Nucleus accumbens (tissue), 56 donors: ENCODE data around the gene OPCML.

ENCODE experiments used
- DNase-seq, 56 donors: peaks; one replicate each; lab custom pipeline; 2025; lab: John Stamatoyannopoulos, UW

Gene OPCML

GRCh38 chr11:132840660-132841059, 691.6 kb downstream of the OPCML start:
- no peak for DNase-seq

GRCh38 chr11:132840191-132840590, 692.1 kb downstream of the OPCML start:
- DNase-seq: no peak

- DNase-seq: no peak
Observed at GRCh38 chr11:132839236-132839945, 692.9 kb downstream of the OPCML start.

GRCh38 chr11:132838627-132839026, 693.7 kb downstream of the OPCML start:
- DNase-seq: peak in 16 of 56 donors; percentile 1 to 50 (median 14)

- DNase-seq: peak in 20 of 56 donors; percentile 0 to 70 (median 20)
Observed at GRCh38 chr11:132831272-132831671, 701.0 kb downstream of the OPCML start.

- DNase-seq: no peak
Observed at GRCh38 chr11:132824642-132825041, 707.7 kb downstream of the OPCML start.

- DNase-seq: no peak
Observed at GRCh38 chr11:132822276-132822675, 710.0 kb downstream of the OPCML start.

- no peak for DNase-seq
Observed at GRCh38 chr11:132821499-132821898, 710.8 kb downstream of the OPCML start.

- DNase-seq: no peak
Observed at GRCh38 chr11:132821014-132821413, 711.3 kb downstream of the OPCML start.

- no peak for DNase-seq
Observed at GRCh38 chr11:132818951-132819350, 713.4 kb downstream of the OPCML start.

GRCh38 chr11:132817387-132817786, 714.9 kb downstream of the OPCML start:
- no peak for DNase-seq

GRCh38 chr11:132814410-132814809, 717.9 kb downstream of the OPCML start:
- DNase-seq: no peak

GRCh38 chr11:132811649-132812048, 720.7 kb downstream of the OPCML start:
- DNase-seq: no peak

GRCh38 chr11:132809070-132809469, 723.2 kb downstream of the OPCML start:
- no peak for DNase-seq

- no peak for DNase-seq
Observed at GRCh38 chr11:132804258-132804657, 728.0 kb downstream of the OPCML start.

GRCh38 chr11:132803436-132803835, 728.9 kb downstream of the OPCML start:
- no peak for DNase-seq

GRCh38 chr11:132802947-132803346, 729.4 kb downstream of the OPCML start:
- DNase-seq: no peak

- DNase-seq: no peak
Observed at GRCh38 chr11:132793831-132794230, 738.5 kb downstream of the OPCML start.

GRCh38 chr11:132792341-132793140, 739.8 kb downstream of the OPCML start:
- no peak for DNase-seq

GRCh38 chr11:132790971-132791370, 741.3 kb downstream of the OPCML start:
- DNase-seq: no peak

- DNase-seq: no peak
Observed at GRCh38 chr11:132790466-132790865, 741.8 kb downstream of the OPCML start.

GRCh38 chr11:132788816-132789325, 743.4 kb downstream of the OPCML start:
- DNase-seq: no peak
